ENCODE measurements around the gene HOXD11. TPM values are rescaled to one million over a fixed set of nuclear protein-coding genes. Genes with fewer than 3 reads are reported as not detected.

Gene HOXD11
- total RNA-seq, 4 donors from 2014 or later, result not detected

- WGBS, result 5% methylated on average over 35 of the region's 71 CpGs
- Histone ChIP-seq H3K4me1 (peaks cover 62% of the 10 kb centered on the region), H3K4me3 (peak overlapping the region; percentile 61), H3K9me3 (no peaks in the 10 kb centered on the region), H3K27me3 (peaks cover 94% of the 10 kb centered on the region), H3K36me3 (no peaks in the 10 kb centered on the region), H3K27ac (peak overlapping the region; percentile 87)
- peak in 1 of 2 donors; percentile 81 for DNase-seq (ENCODE audit: low spot score in 2 of 2)
- TF ChIP-seq POLR2A (IDR thresholded peaks at IDR 0.05), result no peak
- peak in 1 of 3 donors; percentile 4 for TF ChIP-seq POLR2AphosphoS5 (IDR thresholded peaks at IDR 0.05)
Observed at GRCh38 chr2:176136374-176137251, 29.5 kb downstream of the HOXD11 start.

GRCh38 chr2:176137252-176137580, 30.1 kb downstream of the HOXD11 start:
- Histone ChIP-seq H3K27me3 (peaks cover 89% of the 10 kb centered on the region), H3K4me3 (peak overlapping the region; percentile 61), H3K27ac (peak overlapping the region; percentile 87), H3K36me3 (no peaks in the 10 kb centered on the region), H3K4me1 (peaks cover 60% of the 10 kb centered on the region), H3K9me3 (no peaks in the 10 kb centered on the region)
- WGBS, result 21% methylated on average over 2 of the region's 2 CpGs
- no peak for DNase-seq (ENCODE audit: low spot score in 2 of 2)
- no peak for TF ChIP-seq CTCF (IDR thresholded peaks at IDR 0.05)
- TF ChIP-seq POLR2A (IDR thresholded peaks at IDR 0.05), result no peak
- no peak for TF ChIP-seq EP300 (IDR thresholded peaks at IDR 0.05)
- no peak for TF ChIP-seq POLR2AphosphoS5 (IDR thresholded peaks at IDR 0.05)

GRCh38 chr2:176137906-176138305, 30.8 kb downstream of the HOXD11 start:
- 60% methylated on average over 8 of the region's 8 CpGs for WGBS
- peak overlapping the region; percentile 61 for H3K4me3 ChIP-seq
- peaks cover 89% of the 10 kb centered on the region for H3K27me3 ChIP-seq
- peaks cover 53% of the 10 kb centered on the region for H3K4me1 ChIP-seq
- TF ChIP-seq CTCF (IDR thresholded peaks at IDR 0.05) (no peak), POLR2A (IDR thresholded peaks at IDR 0.05) (no peak), POLR2AphosphoS5 (IDR thresholded peaks at IDR 0.05) (no peak), EP300 (IDR thresholded peaks at IDR 0.05) (no peak)
- peak overlapping the region; percentile 78 for H3K27ac ChIP-seq
- H3K9me3 ChIP-seq, result no peaks in the 10 kb centered on the region
- no peak for DNase-seq (ENCODE audit: low spot score in 2 of 2)
- no peaks in the 10 kb centered on the region for H3K36me3 ChIP-seq

GRCh38 chr2:176138526-176138922, 31.4 kb downstream of the HOXD11 start:
- no peaks in the 10 kb centered on the region for H3K9me3 ChIP-seq
- DNase-seq (ENCODE audit: low spot score in 2 of 2), result peak; percentile 61 to 69
- H3K36me3 ChIP-seq, result no peaks in the 10 kb centered on the region
- TF ChIP-seq EP300 (IDR thresholded peaks at IDR 0.05), result no peak
- TF ChIP-seq CTCF (IDR thresholded peaks at IDR 0.05), result no peak
- TF ChIP-seq POLR2AphosphoS5 (IDR thresholded peaks at IDR 0.05), result no peak
- no peak for TF ChIP-seq POLR2A (IDR thresholded peaks at IDR 0.05)
- H3K4me3 ChIP-seq, result peak overlapping the region; percentile 61
- H3K27me3 ChIP-seq, result peaks cover 89% of the 10 kb centered on the region
- 36% methylated on average over 14 of the region's 14 CpGs for WGBS
- H3K4me1 ChIP-seq, result peaks cover 50% of the 10 kb centered on the region
- H3K27ac ChIP-seq, result peak overlapping the region; percentile 78

- Histone ChIP-seq H3K27ac (peak overlapping the region; percentile 78), H3K4me3 (peak overlapping the region; percentile 61)
- whole genome bisulfite sequencing, result 47% methylated on average over 28 of the region's 28 CpGs
Observed at GRCh38 chr2:176138923-176139660, 32.0 kb downstream of the HOXD11 start.

More at GRCh38 chr2:176138923-176139660, 32.0 kb downstream of the HOXD11 start:
- no peak for TF ChIP-seq EP300 (IDR thresholded peaks at IDR 0.05)
- TF ChIP-seq CTCF (IDR thresholded peaks at IDR 0.05), result no peak
- TF ChIP-seq POLR2AphosphoS5 (IDR thresholded peaks at IDR 0.05), result no peak
- DNase-seq (ENCODE audit: low spot score in 2 of 2), result peak; percentile 56 to 68
- H3K27me3 ChIP-seq, result peaks cover 89% of the 10 kb centered on the region
- H3K4me1 ChIP-seq, result peaks cover 50% of the 10 kb centered on the region
- no peaks in the 10 kb centered on the region for H3K36me3 ChIP-seq
- no peaks in the 10 kb centered on the region for H3K9me3 ChIP-seq

Data from suprapubic skin (tissue), 4 donors.